Activated CD4-positive, alpha-beta T cell treated with anti-CD3 and anti-CD28 coated beads, Interleukin-2, amount 10 ng/mL, durations not matched to agents 24 days and 14 days (primary cell): Measurements from ENCODE around the gene OR51E2. TPM values are rescaled to one million over a fixed set of nuclear protein-coding genes. Genes with fewer than 3 reads are reported as not detected.

Experiments used
- DNase-seq: peaks from one replicate; pipeline ENCODE4 v3.0.0; 2022
- H3K27ac Mint-ChIP-seq: one replicate; pipeline ENCODE4 v1.8.0; 2022; ENCODE audit warnings: mild to moderate bottlenecking, mixed read lengths
- H3K27me3 Mint-ChIP-seq: one replicate; pipeline ENCODE4 v1.8.0; 2022; ENCODE audit warnings: mixed read lengths
- H3K36me3 Mint-ChIP-seq: one replicate; pipeline ENCODE4 v1.8.0; 2022; ENCODE audit warnings: low read depth, mild to moderate bottlenecking, mixed read lengths
- H3K4me1 Mint-ChIP-seq: one replicate; pipeline ENCODE4 v1.8.0; 2021; ENCODE audit warnings: mixed read lengths
- H3K4me3 Mint-ChIP-seq: one replicate; pipeline ENCODE4 v1.8.0; 2022; ENCODE audit warnings: mild to moderate bottlenecking, moderate library complexity, mixed read lengths
- H3K9me3 Mint-ChIP-seq: one replicate; pipeline ENCODE4 v1.8.0; 2021; ENCODE audit warnings: mixed read lengths
- intact Hi-C: fragments of 100-400 bp; cut with micrococcal nuclease; formaldehyde crosslinking; loops from one replicate; pipeline ENCODE4 v1.15.1; 2023
- total RNA-seq: library from RNA; stranded (reverse); gene quantifications from 2 replicates; pipeline ENCODE4 v1.2.3, GENCODE V29; 2022

Gene OR51E2
- total RNA-seq, 1 donor from 2014 or later, result not detected

DNA sequence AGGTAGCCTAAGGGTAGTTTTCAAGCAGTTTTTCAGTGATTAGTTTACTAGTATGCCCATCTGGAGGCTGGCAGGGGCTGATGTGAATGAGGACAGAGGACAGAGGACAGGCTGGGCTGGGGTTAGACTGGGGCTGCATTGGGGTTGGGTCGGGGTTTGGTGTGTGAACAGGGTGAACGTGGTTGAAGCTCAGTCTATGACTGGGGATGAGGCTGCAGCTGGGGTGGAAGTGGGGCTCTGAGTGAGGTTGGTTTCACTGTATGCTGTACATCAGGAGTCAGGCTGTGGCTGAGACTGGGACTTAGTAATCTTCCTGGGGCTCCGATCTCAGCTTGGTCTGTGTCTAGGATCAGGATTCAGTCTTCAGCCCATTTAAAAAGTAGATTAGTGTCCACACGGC, 53.4 kb downstream of the OR51E2 start:
- no peaks in the 10 kb centered on the region for H3K4me1 Mint-ChIP-seq
- no peak overlapping the region for H3K4me3 Mint-ChIP-seq
- H3K27ac Mint-ChIP-seq, result no peak overlapping the region
- intact Hi-C loops, result no loop called here
- H3K36me3 Mint-ChIP-seq, result no peaks in the 10 kb centered on the region
- H3K9me3 Mint-ChIP-seq, result no peaks in the 10 kb centered on the region
- DNase-seq, result no peak
- peaks cover 9% of the 10 kb centered on the region for H3K27me3 Mint-ChIP-seq

DNA sequence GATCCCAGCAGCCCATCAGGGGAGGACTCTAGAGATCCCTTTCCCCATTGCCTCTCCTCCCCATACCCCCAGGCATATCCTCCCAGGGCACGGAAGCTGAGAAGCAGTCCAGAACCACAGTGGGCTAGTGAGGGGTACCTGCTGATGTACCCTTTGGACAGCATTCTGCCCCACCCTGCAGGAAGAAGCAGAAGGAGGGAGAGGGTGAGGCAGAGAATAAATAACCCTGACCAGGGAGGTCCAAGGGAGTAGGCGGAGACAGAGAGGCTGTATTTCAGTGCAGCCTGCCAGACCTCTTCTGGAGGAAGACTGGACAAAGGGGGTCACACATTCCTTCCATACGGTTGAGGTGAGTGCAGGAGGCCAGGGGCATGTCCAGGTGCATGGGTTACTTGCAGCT, 54.0 kb downstream of the OR51E2 start, which contains the start of gene OR51E1:
TSS of gene OR51E1 (plus strand) at position 301 of the 400 bp plus-strand sequence. CDS start 8,545 bp downstream, outside the sequence.
- no peak within 1 kb of the TSS for H3K4me3 Mint-ChIP-seq
- no peaks in the 10 kb centered on the region for H3K36me3 Mint-ChIP-seq
- H3K9me3 Mint-ChIP-seq, result no peaks in the 10 kb centered on the region
- DNase-seq, result no peak
- H3K4me1 Mint-ChIP-seq, result no peaks in the 10 kb centered on the region
- no peak within 1 kb of the TSS for H3K27ac Mint-ChIP-seq
- peaks cover 7% of the 10 kb centered on the region for H3K27me3 Mint-ChIP-seq
- intact Hi-C loops, result no loop called here

DNA sequence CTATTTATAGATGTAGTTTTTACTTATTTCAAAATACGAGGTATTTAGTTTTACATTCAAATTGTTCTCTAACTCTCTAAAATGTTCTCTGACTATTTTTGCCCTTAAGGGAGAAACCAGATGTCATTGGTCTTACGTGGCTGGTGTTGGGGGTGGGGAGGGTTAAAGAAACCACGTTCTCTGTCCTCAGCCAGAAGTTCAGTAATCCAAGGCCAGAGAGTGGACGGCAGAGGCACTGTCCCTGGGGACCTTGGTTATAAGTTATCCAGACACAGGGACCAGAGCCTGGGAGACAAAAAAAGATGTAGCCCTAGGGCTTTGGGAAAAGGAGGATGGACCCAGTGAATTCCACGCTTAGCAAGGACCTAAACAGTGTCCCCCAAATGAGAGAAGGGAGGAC, 54.6 kb downstream of the OR51E2 start:
- no peaks in the 10 kb centered on the region for H3K4me1 Mint-ChIP-seq
- H3K27me3 Mint-ChIP-seq, result peaks cover 7% of the 10 kb centered on the region
- DNase-seq, result no peak
- H3K4me3 Mint-ChIP-seq, result no peak overlapping the region
- H3K27ac Mint-ChIP-seq, result no peak overlapping the region
- intact Hi-C loops, result no loop called here
- H3K9me3 Mint-ChIP-seq, result no peaks in the 10 kb centered on the region
- H3K36me3 Mint-ChIP-seq, result no peaks in the 10 kb centered on the region

DNA sequence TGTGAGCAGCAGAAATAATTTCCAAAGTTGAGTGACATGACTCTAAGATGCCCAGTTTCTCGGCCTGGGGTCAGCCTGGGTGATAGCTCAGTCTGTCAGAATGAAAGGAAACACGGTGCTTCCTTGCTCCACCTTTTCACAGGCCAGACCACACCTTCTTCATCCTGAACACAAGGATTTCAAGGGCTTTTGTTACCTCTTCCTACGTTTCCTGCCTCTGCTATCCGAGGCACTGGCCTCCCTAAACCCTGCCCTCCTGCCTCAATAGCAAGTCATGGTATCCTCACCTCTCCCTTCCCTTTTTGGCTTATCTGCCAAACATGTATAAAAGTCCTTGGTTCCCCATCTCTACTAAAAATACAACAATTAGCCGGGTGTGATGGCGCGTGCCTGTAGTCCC, 55.6 kb downstream of the OR51E2 start:
- H3K4me3 Mint-ChIP-seq, result no peak overlapping the region
- peaks cover 7% of the 10 kb centered on the region for H3K27me3 Mint-ChIP-seq
- H3K36me3 Mint-ChIP-seq, result no peaks in the 10 kb centered on the region
- no peak overlapping the region for H3K27ac Mint-ChIP-seq
- H3K9me3 Mint-ChIP-seq, result no peaks in the 10 kb centered on the region
- no peaks in the 10 kb centered on the region for H3K4me1 Mint-ChIP-seq
- DNase-seq, result no peak
- intact Hi-C loops, result no loop called here

- Mint-ChIP-seq H3K27me3 (peaks cover 7% of the 10 kb centered on the region), H3K4me3 (no peak overlapping the region), H3K36me3 (no peaks in the 10 kb centered on the region), H3K4me1 (no peaks in the 10 kb centered on the region), H3K9me3 (no peaks in the 10 kb centered on the region), H3K27ac (no peak overlapping the region)
- intact Hi-C loops, result no loop called here
- no peak for DNase-seq
Measured at GRCh38 chr11:4641501-4641900, 56.2 kb downstream of the OR51E2 start.

GRCh38 chr11:4639931-4640330, 57.7 kb downstream of the OR51E2 start:
- Mint-ChIP-seq H3K9me3 (no peaks in the 10 kb centered on the region), H3K27me3 (peaks cover 5% of the 10 kb centered on the region), H3K4me1 (no peaks in the 10 kb centered on the region), H3K4me3 (no peak overlapping the region), H3K36me3 (no peaks in the 10 kb centered on the region), H3K27ac (no peak overlapping the region)
- intact Hi-C loops, result loop anchor here (10.0 kb wide), 2 partner anchors 145 to 1165 kb away; partner anchors contain the start of gene OR52N2
- DNase-seq, result no peak

DNA sequence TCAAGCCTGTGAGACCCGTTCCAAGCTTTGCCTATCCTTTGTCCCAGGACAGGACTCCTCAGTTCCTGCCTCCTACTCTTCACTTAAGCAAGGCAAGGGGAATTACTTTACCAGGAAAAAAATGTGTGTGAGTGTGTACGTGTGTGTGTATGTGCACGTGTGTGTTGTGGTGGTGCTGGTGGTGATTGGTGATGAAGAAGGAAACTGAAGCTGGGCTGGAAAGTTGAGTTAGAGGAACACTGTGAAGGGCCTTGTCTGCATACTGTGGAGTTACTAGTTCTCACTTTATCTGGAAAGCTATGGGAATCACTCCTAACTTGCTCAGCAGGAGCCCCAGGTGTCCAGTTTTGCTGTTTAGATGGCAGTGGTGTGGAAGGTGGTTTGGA, 60.0 kb downstream of the OR51E2 start:
- no peak overlapping the region for H3K4me3 Mint-ChIP-seq
- intact Hi-C loops, result loop anchor here (1.0 to 10.0 kb wide), 4 partner anchors 147 to 1167 kb away; partner anchors contain the start of gene OR52N2
- no peaks in the 10 kb centered on the region for H3K27me3 Mint-ChIP-seq

DNA sequence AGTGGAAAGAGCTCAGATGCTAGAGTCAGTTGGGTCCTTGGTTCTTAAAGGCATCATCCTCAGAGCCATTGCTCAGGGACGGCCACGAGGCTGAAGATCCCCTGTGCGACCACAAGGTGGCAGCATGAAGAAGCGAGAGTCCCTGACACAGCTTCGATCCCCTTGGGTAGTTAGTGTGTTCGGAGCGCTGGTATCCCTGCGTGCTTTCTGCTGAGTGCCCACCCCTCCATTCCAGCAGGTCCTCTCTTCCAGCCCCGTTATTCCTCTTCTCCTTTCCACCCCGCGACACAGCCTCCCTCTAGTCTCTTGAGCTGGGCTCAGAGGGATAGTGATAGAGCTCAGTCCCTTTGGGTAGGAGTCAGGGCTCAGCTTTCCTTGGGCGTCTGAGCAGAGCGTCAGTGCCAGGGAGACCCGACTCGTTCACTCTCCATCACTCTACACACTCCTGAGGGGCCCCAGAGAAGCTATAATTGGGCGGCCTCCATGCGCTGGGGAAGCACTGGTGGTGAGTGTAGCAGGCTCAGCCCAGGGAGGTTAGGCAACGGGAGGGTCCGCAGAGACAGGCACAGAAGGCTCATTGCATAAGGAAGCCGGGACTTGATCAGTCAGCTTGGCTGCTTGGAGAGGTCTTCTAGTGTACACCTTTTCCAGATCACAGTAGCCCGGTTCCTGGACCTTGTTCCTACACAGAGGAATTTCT, 60.5 kb downstream of the OR51E2 start, which contains the start of gene OR51D1:
TSS of gene OR51D1 (plus strand) at position 516 of the 700 bp plus-strand sequence. CDS start 2,314 bp downstream, outside the sequence.
- Mint-ChIP-seq H3K36me3 (no peaks in the 10 kb centered on the region), H3K27me3 (no peaks in the 10 kb centered on the region), H3K4me3 (no peak within 1 kb of the TSS), H3K4me1 (no peaks in the 10 kb centered on the region), H3K9me3 (no peaks in the 10 kb centered on the region), H3K27ac (no peak within 1 kb of the TSS)
- intact Hi-C loops, result loop anchor here (1.0 to 10.0 kb wide), 4 partner anchors 148 to 1168 kb away; partner anchors contain the start of gene OR52N2
- peak; percentile 90 for DNase-seq

More for the DNA sequence above, 60.0 kb downstream of the OR51E2 start:
- Mint-ChIP-seq H3K4me1 (no peaks in the 10 kb centered on the region), H3K9me3 (no peaks in the 10 kb centered on the region), H3K36me3 (no peaks in the 10 kb centered on the region), H3K27ac (no peak overlapping the region)
- no peak for DNase-seq

- no peaks in the 10 kb centered on the region for H3K4me1 Mint-ChIP-seq
- no peak overlapping the region for H3K27ac Mint-ChIP-seq
- peaks cover 4% of the 10 kb centered on the region for H3K27me3 Mint-ChIP-seq
- intact Hi-C loops, result loop anchor here (2.0 to 10.0 kb wide), 3 partner anchors 149 to 1169 kb away; partner anchors contain the start of gene OR52N2
- H3K4me3 Mint-ChIP-seq, result no peak overlapping the region
- no peaks in the 10 kb centered on the region for H3K36me3 Mint-ChIP-seq
- no peaks in the 10 kb centered on the region for H3K9me3 Mint-ChIP-seq
- DNase-seq, result no peak
Measured at GRCh38 chr11:4636136-4636535, 61.5 kb downstream of the OR51E2 start.

Other genes with a start within 250 kb of the OR51E2 start
- gene OR52K2, start 248.6 kb downstream of the OR51E2 start, total RNA-seq, result not detected in 2 replicates
- gene OR52K1, start 215.2 kb downstream of the OR51E2 start, total RNA-seq, result not detected in 2 replicates
- not detected in 2 replicates for gene OR52M1, start 152.7 kb downstream of the OR51E2 start, total RNA-seq
- gene OR52I2, start 116.1 kb downstream of the OR51E2 start, total RNA-seq, result not detected in 2 replicates
- not detected in 2 replicates for gene OR52I1, start 103.8 kb downstream of the OR51E2 start, total RNA-seq
- 8.7 and 11.3 TPM in 2 replicates for gene TRIM68, start 89.6 kb downstream of the OR51E2 start, total RNA-seq
- gene OR51D1, start 60.4 kb downstream of the OR51E2 start, total RNA-seq, result not detected in 2 replicates
- gene OR51E1, start 53.9 kb downstream of the OR51E2 start, total RNA-seq, result not detected in 2 replicates
- not detected in 2 replicates for gene MMP26, start 6.9 kb upstream of the OR51E2 start, total RNA-seq
- gene OR51F1, start 72.1 kb upstream of the OR51E2 start, total RNA-seq, result not detected in 2 replicates
- not detected in 2 replicates for gene OR52R1, start 106.5 kb upstream of the OR51E2 start, total RNA-seq
- gene OR51F2, start 123.5 kb upstream of the OR51E2 start, total RNA-seq, result not detected in 2 replicates
- gene OR51S1, start 151.4 kb upstream of the OR51E2 start, total RNA-seq, result not detected in 2 replicates
- gene OR51T1, start 184.0 kb upstream of the OR51E2 start, total RNA-seq, result not detected in 2 replicates
- not detected in 2 replicates for gene OR51A7, start 205.9 kb upstream of the OR51E2 start, total RNA-seq
- gene OR51G2, start 221.5 kb upstream of the OR51E2 start, total RNA-seq, result not detected in 2 replicates
- not detected in 2 replicates for gene OR51G1, start 226.5 kb upstream of the OR51E2 start, total RNA-seq
- not detected in 2 replicates for gene OR51A4, start 249.8 kb upstream of the OR51E2 start, total RNA-seq